ENCODE results near the gene FADS3.

Gene FADS3

GRCh38 chr11:61925736-61926135 is 34.4 kb upstream of the FADS3 start (continued):
- no peak for TF ChIP-seq PATZ1 (CRISPR knock-in tag; IDR thresholded peaks at IDR 0.05; ENCODE audit: borderline replicate concordance)
- TF ChIP-seq POU6F1 (CRISPR knock-in tag; IDR thresholded peaks at IDR 0.05; ENCODE audit: borderline replicate concordance, low read depth), result no peak

- TF ChIP-seq PPARA (CRISPR knock-in tag; IDR thresholded peaks at IDR 0.05; ENCODE audit: borderline replicate concordance), result no peak
- no peak for TF ChIP-seq ZNF565 (CRISPR knock-in tag; conservative IDR thresholded peaks at IDR 0.05; ENCODE audit: low read depth)
- no peak for TF ChIP-seq TSHZ2 (CRISPR knock-in tag; IDR thresholded peaks at IDR 0.05)
- no peak for TF ChIP-seq RARB (CRISPR knock-in tag; IDR thresholded peaks at IDR 0.05)
- no peak for ATAC-seq
Observed at GRCh38 chr11:61924064-61924455, 32.7 kb upstream of the FADS3 start.

- TF ChIP-seq SNAI2 (CRISPR knock-in tag; IDR thresholded peaks at IDR 0.05), result no peak
- no peak for TF ChIP-seq ZNF565 (CRISPR knock-in tag; conservative IDR thresholded peaks at IDR 0.05; ENCODE audit: low read depth)
- TF ChIP-seq ESRRG (CRISPR knock-in tag; IDR thresholded peaks at IDR 0.05), result no peak
- no peak for TF ChIP-seq OSR1 (CRISPR knock-in tag; IDR thresholded peaks at IDR 0.05)
- TF ChIP-seq ZNF70 (CRISPR knock-in tag; IDR thresholded peaks at IDR 0.05), result no peak
- TF ChIP-seq ZC3H10 (CRISPR knock-in tag; IDR thresholded peaks at IDR 0.05), result no peak
- TF ChIP-seq TCF4 (CRISPR knock-in tag; IDR thresholded peaks at IDR 0.05; ENCODE audit: borderline replicate concordance), result no peak
Observed at GRCh38 chr11:61923166-61924063, 32.1 kb upstream of the FADS3 start.

GRCh38 chr11:61922539-61922938 is 31.2 kb upstream of the FADS3 start:
- ATAC-seq, result peak; percentile 82
- TF ChIP-seq SNAI2 (CRISPR knock-in tag; IDR thresholded peaks at IDR 0.05) (peak; percentile 39; the same call in 1 of the 2 replicates), TCF4 (CRISPR knock-in tag; IDR thresholded peaks at IDR 0.05; ENCODE audit: borderline replicate concordance) (peak; percentile 79), POU6F1 (CRISPR knock-in tag; IDR thresholded peaks at IDR 0.05; ENCODE audit: borderline replicate concordance, low read depth) (no peak)

More at GRCh38 chr11:61923166-61924063, 32.1 kb upstream of the FADS3 start:
- peak; percentile 73 for ATAC-seq

- TF ChIP-seq ARNTL (CRISPR knock-in tag; IDR thresholded peaks at IDR 0.05; ENCODE audit: borderline replicate concordance, low read depth) (no peak), RARB (CRISPR knock-in tag; IDR thresholded peaks at IDR 0.05) (no peak), POU6F1 (CRISPR knock-in tag; IDR thresholded peaks at IDR 0.05; ENCODE audit: borderline replicate concordance, low read depth) (no peak), ZFP3 (CRISPR knock-in tag; IDR thresholded peaks at IDR 0.05) (no peak), ISL1 (CRISPR knock-in tag; IDR thresholded peaks at IDR 0.05) (no peak), PPARA (CRISPR knock-in tag; IDR thresholded peaks at IDR 0.05; ENCODE audit: borderline replicate concordance) (no peak), BACH2 (CRISPR knock-in tag; IDR thresholded peaks at IDR 0.05; ENCODE audit: borderline replicate concordance) (no peak), ZNF8 (CRISPR knock-in tag; IDR thresholded peaks at IDR 0.05) (no peak), CSDC2 (CRISPR knock-in tag; IDR thresholded peaks at IDR 0.05) (no peak), ZNF565 (CRISPR knock-in tag; conservative IDR thresholded peaks at IDR 0.05; ENCODE audit: low read depth) (no peak), SNAI2 (CRISPR knock-in tag; IDR thresholded peaks at IDR 0.05) (no peak), OSR1 (CRISPR knock-in tag; IDR thresholded peaks at IDR 0.05) (no peak), GLIS3 (CRISPR knock-in tag; IDR thresholded peaks at IDR 0.05) (no peak), ZNF70 (CRISPR knock-in tag; IDR thresholded peaks at IDR 0.05) (no peak), ESRRG (CRISPR knock-in tag; IDR thresholded peaks at IDR 0.05) (no peak), ZFP30 (CRISPR knock-in tag; IDR thresholded peaks at IDR 0.05) (no peak)
- no peak for ATAC-seq
Observed at GRCh38 chr11:61921446-61921845, 30.1 kb upstream of the FADS3 start.
